ENCODE results near the gene ABHD17A.
A peak's percentile ranks its signal among the peaks of the same experiment; 100 is the strongest.
"Not testable (repeated sequence)": the region's sequence is repeated elsewhere in the genome, so short reads cannot be mapped to it uniquely, and the experiment has no call there.

Gene ABHD17A

DNA sequence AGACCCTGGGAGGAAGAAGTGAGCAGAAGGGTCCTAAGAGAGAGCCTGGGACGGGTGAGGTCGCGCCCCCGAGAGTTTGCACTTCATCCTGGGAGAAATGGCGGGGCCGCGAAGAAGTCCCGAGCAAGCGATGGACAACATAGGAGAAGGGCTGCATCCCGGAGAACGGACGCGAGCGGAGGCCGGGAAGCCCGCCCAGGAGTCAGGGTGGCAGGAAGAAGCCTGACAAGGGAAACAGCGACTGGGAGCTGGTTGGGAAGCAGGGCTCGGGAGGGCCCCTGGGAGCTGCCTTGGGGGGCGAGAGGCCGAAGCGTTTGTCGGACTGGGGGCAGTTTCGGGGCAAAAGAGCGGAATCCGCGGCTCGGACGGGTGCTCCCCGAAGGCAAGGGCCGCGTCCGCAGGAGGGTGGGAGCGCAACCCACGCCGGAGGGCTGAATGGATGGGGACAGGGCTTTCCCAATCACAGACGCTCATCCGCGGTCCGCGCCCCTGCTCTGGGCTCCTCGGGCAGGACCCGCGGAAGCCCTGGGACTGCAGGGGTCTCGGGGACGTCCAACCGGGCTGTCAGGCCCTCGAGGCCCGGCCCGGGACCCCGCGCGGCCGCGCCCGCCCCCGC is 469 bp downstream of the ABHD17A start:
- TF ChIP-seq CTCF (conservative IDR thresholded peaks at IDR 0.05): no peak

DNA sequence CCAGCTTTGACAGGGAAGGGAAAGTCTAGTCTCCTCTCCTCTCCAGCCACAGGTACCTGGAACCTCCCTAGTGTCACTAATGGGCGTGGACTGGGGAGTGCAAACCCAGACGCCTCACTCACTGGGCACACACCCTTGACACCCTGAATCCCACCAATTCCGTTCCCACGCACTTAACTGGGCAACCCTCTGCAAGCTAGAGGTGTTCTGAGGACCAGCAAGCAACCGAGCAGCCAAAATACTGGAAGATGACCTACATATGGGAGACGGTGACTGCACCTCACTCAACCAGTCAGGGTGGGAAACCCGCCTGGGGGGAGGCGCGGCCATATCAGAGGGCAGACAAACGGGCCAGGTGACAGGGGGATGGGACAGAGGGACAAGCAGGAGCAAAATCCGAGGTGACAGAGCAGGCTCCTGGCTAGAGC is 991 bp downstream of the ABHD17A start:
- peak overlapping the region; percentile 81 for H3K27ac ChIP-seq
- no peak for TF ChIP-seq CTCF (conservative IDR thresholded peaks at IDR 0.05)

More for the DNA sequence above, 469 bp downstream of the ABHD17A start:
- peak overlapping the region; percentile 81 for H3K27ac ChIP-seq

GRCh38 chr19:1883784-1884183 is 1.5 kb downstream of the ABHD17A start:
- TF ChIP-seq CTCF (conservative IDR thresholded peaks at IDR 0.05): no peak
- H3K27ac ChIP-seq: peak overlapping the region; percentile 81

GRCh38 chr19:1882786-1883692 is 2.3 kb downstream of the ABHD17A start:
- TF ChIP-seq CTCF (conservative IDR thresholded peaks at IDR 0.05): no peak
- H3K27ac ChIP-seq: peak overlapping the region; percentile 81; the same call in 1 of the 2 replicates

GRCh38 chr19:1882089-1882785 is 3.1 kb downstream of the ABHD17A start:
- no peak overlapping the region for H3K27ac ChIP-seq

GRCh38 chr19:1881393-1882088 is 3.8 kb downstream of the ABHD17A start:
- not testable (repeated sequence) for H3K27ac ChIP-seq

More at GRCh38 chr19:1882089-1882785, 3.1 kb downstream of the ABHD17A start:
- TF ChIP-seq CTCF (conservative IDR thresholded peaks at IDR 0.05): no peak

- TF ChIP-seq CTCF (conservative IDR thresholded peaks at IDR 0.05): no peak
- H3K27ac ChIP-seq: no peak overlapping the region
Measured at GRCh38 chr19:1880611-1881392, 4.5 kb downstream of the ABHD17A start.

- H3K27ac ChIP-seq: not testable (repeated sequence)
Measured at GRCh38 chr19:1879982-1880381, 5.3 kb downstream of the ABHD17A start.

DNA sequence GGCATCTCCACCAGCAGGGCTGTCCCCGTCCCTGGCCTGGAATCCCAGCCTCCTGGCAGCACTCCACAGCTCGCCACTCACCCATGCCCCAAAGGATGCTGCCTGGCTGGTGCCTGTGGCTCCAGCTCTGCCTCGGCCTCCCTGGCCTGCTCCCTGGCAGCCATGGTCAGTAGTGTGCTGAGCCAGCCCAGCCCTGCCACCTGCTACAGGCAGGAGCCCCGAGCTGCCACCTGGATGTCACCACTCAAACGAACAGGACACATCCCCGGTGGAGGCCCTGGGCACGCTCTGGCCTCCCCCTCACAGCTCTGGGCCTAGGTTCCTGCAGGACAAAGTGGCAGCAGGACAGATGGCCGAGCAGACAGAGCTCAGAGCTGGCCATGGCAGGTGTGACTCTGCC is 6.7 kb downstream of the ABHD17A start:
- H3K27ac ChIP-seq: not testable (repeated sequence)

GRCh38 chr19:1877280-1877660 is 8.0 kb downstream of the ABHD17A start:
- not testable (repeated sequence) for H3K27ac ChIP-seq
